GM23338 (cell line): ENCODE results near the gene U2AF1L4. TPM values are rescaled to one million over a fixed set of nuclear protein-coding genes. Genes with fewer than 3 reads are reported as not detected.

ENCODE experiments used
- ATAC-seq: fragments of 200-7000 bp; cut with Tn5 transposase; 3 replicates; pipeline ENCODE4 v1.9.1; 2020
- DNase-seq: peaks from one replicate; pipeline ENCODE4 v3.0.0-alpha.2; 2015; ENCODE audit warnings: low spot score
- H2AFZ ChIP-seq: fragments of 200-600 bp; sonication (generic); 2 replicates; pipeline ENCODE4 v1.8.0; 2016; ENCODE audit warnings: antibody characterized with exemption, mild to moderate bottlenecking, moderate library complexity
- H3F3A ChIP-seq: fragments of 200-600 bp; sonication (generic); replicated peaks from 2 replicates; pipeline ENCODE4 v1.8.0; 2017; ENCODE audit warnings: antibody characterized with exemption, mixed run types, low read depth
- H3K27ac ChIP-seq: fragments of 200-600 bp; sonication (generic); 2 replicates; pipeline ENCODE4 v1.6.1; 2016; ENCODE audit warnings: low read depth
- H3K27me3 ChIP-seq: fragments of 200-600 bp; sonication (generic); 2 replicates; pipeline ENCODE4 v1.8.0; 2016; ENCODE audit warnings: mild to moderate bottlenecking, mixed run types, moderate library complexity; ENCODE audit not compliant: insufficient read depth
- H3K36me3 ChIP-seq: fragments of 200-600 bp; sonication (generic); 2 replicates; pipeline ENCODE4 v1.8.0; 2016; ENCODE audit warnings: mild to moderate bottlenecking; ENCODE audit not compliant: insufficient read depth
- H3K4me1 ChIP-seq: fragments of 200-600 bp; sonication (generic); 2 replicates; pipeline ENCODE4 v1.8.0; 2016; ENCODE audit warnings: mild to moderate bottlenecking, moderate library complexity; ENCODE audit not compliant: insufficient read depth
- H3K4me2 ChIP-seq: fragments of 200-600 bp; sonication (generic); 2 replicates; pipeline ENCODE4 v1.7.1; 2017; ENCODE audit warnings: mixed run types
- H3K4me3 ChIP-seq: fragments of 200-600 bp; sonication (generic); 2 replicates; pipeline ENCODE4 v1.6.1; 2016; ENCODE audit warnings: mixed run types
- H3K79me2 ChIP-seq: fragments of 200-600 bp; sonication (generic); replicated peaks from 2 replicates; pipeline ENCODE4 v1.8.0; 2017; ENCODE audit warnings: mild to moderate bottlenecking; ENCODE audit not compliant: insufficient read depth
- H3K9me2 ChIP-seq: fragments of 200-600 bp; sonication (generic); 2 replicates; pipeline ENCODE4 v1.8.0; 2017; ENCODE audit not compliant: insufficient read depth
- H4K20me1 ChIP-seq: fragments of 200-600 bp; sonication (generic); replicated peaks from 2 replicates; pipeline ENCODE4 v1.8.0; 2017; ENCODE audit warnings: mild to moderate bottlenecking; ENCODE audit not compliant: insufficient read depth
- H3K27ac Mint-ChIP-seq: 2 replicates; pipeline ENCODE4 v1.8.0; 2020; ENCODE audit warnings: inconsistent platforms, mild to moderate bottlenecking, moderate library complexity, mixed read lengths
- H3K27me3 Mint-ChIP-seq: 3 replicates; pipeline ENCODE4 v1.8.0; 2022; ENCODE audit warnings: low read depth, mild to moderate bottlenecking, moderate library complexity, mixed read lengths, inconsistent platforms; ENCODE audit not compliant: insufficient read depth, poor library complexity
- H3K36me3 Mint-ChIP-seq: 3 replicates; pipeline ENCODE4 v1.8.0; 2021; ENCODE audit warnings: low read depth, mild to moderate bottlenecking, inconsistent platforms, moderate library complexity, mixed read lengths
- H3K4me1 Mint-ChIP-seq: 3 replicates; pipeline ENCODE4 v1.8.0; 2020; ENCODE audit warnings: mild to moderate bottlenecking, inconsistent platforms, mixed read lengths
- H3K4me3 Mint-ChIP-seq: 3 replicates; pipeline ENCODE4 v1.8.0; 2021; ENCODE audit warnings: moderate library complexity, mild to moderate bottlenecking, inconsistent platforms, mixed read lengths
- H3K9me3 Mint-ChIP-seq: 3 replicates; pipeline ENCODE4 v1.8.0; 2020; ENCODE audit warnings: moderate library complexity, mild to moderate bottlenecking, inconsistent platforms, mixed read lengths
- CREB1 ChIP-seq: fragments of 250-450 bp; sonication (Bioruptor Pico); IDR thresholded peaks from 2 replicates; pipeline ENCODE4 v1.5.0; 2020; ENCODE audit warnings: low read depth, mild to moderate bottlenecking, moderate library complexity
- CTCF ChIP-seq, 2 experiments: fragments of 200-600 bp in 1 of 2; sonication (generic) in 1 of 2; conservative IDR thresholded peaks; 2 replicates each; pipeline versions ENCODE4 v1.5.1 to v1.6.1; 2016 to 2017; ENCODE audit warnings: antibody characterized with exemption in 2 of 2, low read depth in 2 of 2, mild to moderate bottlenecking in 2 of 2, moderate library complexity in 1 of 2
- ETS1 ChIP-seq: IDR thresholded peaks from 2 replicates; pipeline ENCODE4 v1.6.1; 2016; ENCODE audit warnings: antibody characterized with exemption
- EZH2 ChIP-seq: fragments of 200-600 bp; sonication (generic); IDR thresholded peaks from one replicate; pipeline ENCODE4 v1.8.0; 2017; ENCODE audit warnings: antibody characterized with exemption, mild to moderate bottlenecking, low read depth; ENCODE audit not compliant: unreplicated experiment
- EZH2phosphoT487 ChIP-seq: fragments of 200-600 bp; sonication (generic); IDR thresholded peaks from one replicate; pipeline ENCODE4 v1.8.1; 2018; ENCODE audit warnings: antibody characterized with exemption; ENCODE audit not compliant: unreplicated experiment
- JUNB ChIP-seq: IDR thresholded peaks from one replicate; pipeline ENCODE4 v1.6.1; 2016; ENCODE audit warnings: antibody characterized with exemption; ENCODE audit not compliant: unreplicated experiment
- NANOG ChIP-seq: IDR thresholded peaks from 2 replicates; pipeline ENCODE4 v1.6.1; 2016; ENCODE audit warnings: antibody characterized with exemption, borderline replicate concordance
- POLR2AphosphoS5 ChIP-seq: IDR thresholded peaks from 2 replicates; pipeline ENCODE4 v1.6.1; 2016; ENCODE audit warnings: antibody characterized with exemption, low read depth
- REST ChIP-seq: IDR thresholded peaks from one replicate; pipeline ENCODE4 v1.6.1; 2018; ENCODE audit warnings: antibody characterized with exemption; ENCODE audit not compliant: unreplicated experiment
- STAT1 ChIP-seq: IDR thresholded peaks from one replicate; pipeline ENCODE4 v1.6.1; 2016; ENCODE audit warnings: antibody characterized with exemption; ENCODE audit not compliant: unreplicated experiment
- ZNF114 ChIP-seq: fragments of 250-450 bp; sonication (Bioruptor Pico); IDR thresholded peaks from 2 replicates; pipeline ENCODE4 v1.5.0; 2020; ENCODE audit warnings: mild to moderate bottlenecking, moderate library complexity
- ZNF331 ChIP-seq: fragments of 250-450 bp; sonication (Bioruptor Pico); IDR thresholded peaks from 2 replicates; pipeline ENCODE4 v1.5.0; 2020; ENCODE audit warnings: low read depth, mild to moderate bottlenecking, moderate library complexity
- ZNF462 ChIP-seq: fragments of 250-450 bp; sonication (Bioruptor Pico); IDR thresholded peaks from 2 replicates; pipeline ENCODE4 v1.5.0; 2020; ENCODE audit warnings: mild to moderate bottlenecking, moderate library complexity
- polyA plus RNA-seq: library from polyadenylated mRNA; unstranded; fragments of >200 nt; fragmentation: Nextera tagmentation; extraction: Ambion mirVana; gene quantifications from 2 replicates; pipeline ENCODE4 v1.2.1, GENCODE V29; 2016
- total RNA-seq: library from RNA; depleted of rRNA; stranded (reverse); fragments of >200 nt; shearing (Covaris generic); gene quantifications from 2 replicates; pipeline ENCODE4 v1.2.3, GENCODE V29; 2014

U2AF1L4 gene
- total and polyA plus RNA-seq, 2 experiments from 2014 or later: 13.1 to 23.7 TPM

GRCh38 chr19:35764432-35765315 lies 19.5 kb upstream of the U2AF1L4 start:
- peaks cover 10% of the 10 kb centered on the region for H3K4me1 Mint-ChIP-seq
- no peak overlapping the region for H2AFZ ChIP-seq
- no peak for DNase-seq
- peaks cover 2% of the 10 kb centered on the region for H3K79me2 ChIP-seq
- no peak overlapping the region for H3K27ac ChIP-seq
- H3K9me3 Mint-ChIP-seq: no peaks in the 10 kb centered on the region
- no peak for ATAC-seq
- peaks cover 3% of the 10 kb centered on the region; the same call in 1 of the 2 replicates for H4K20me1 ChIP-seq
- H3K4me1 ChIP-seq: peaks cover 8% of the 10 kb centered on the region; the same call in 1 of the 2 replicates
- H3K27me3 ChIP-seq: no peaks in the 10 kb centered on the region
- H3K27ac Mint-ChIP-seq: no peak overlapping the region
- no peak overlapping the region for H3K4me3 Mint-ChIP-seq
- H3K36me3 Mint-ChIP-seq: peaks cover 40% of the 10 kb centered on the region
- H3K9me2 ChIP-seq: no peaks in the 10 kb centered on the region
- H3K36me3 ChIP-seq: peaks cover 6% of the 10 kb centered on the region; the same call in 1 of the 2 replicates
- no peak overlapping the region for H3K4me3 ChIP-seq
- TF ChIP-seq CREB1: no peak
- TF ChIP-seq ZNF331 (CRISPR knock-in tag): no peak
- no peak for TF ChIP-seq EZH2phosphoT487
- no peak for TF ChIP-seq REST
- no peak for TF ChIP-seq ZNF462 (CRISPR knock-in tag)
- no peak for TF ChIP-seq CTCF (conservative IDR thresholded peaks at IDR 0.05; ENCODE audit: low read depth in 2 of 2)
- no peak for TF ChIP-seq ZNF114 (CRISPR knock-in tag)
- TF ChIP-seq ETS1: no peak
- no peak for TF ChIP-seq POLR2AphosphoS5
- TF ChIP-seq STAT1: no peak
- TF ChIP-seq JUNB: no peak
- no peak for TF ChIP-seq NANOG
- no peak for TF ChIP-seq EZH2
- H3K4me2 ChIP-seq: no peak overlapping the region
- H3F3A ChIP-seq: peaks cover 7% of the 10 kb centered on the region; the same call in 1 of the 2 replicates
- H3K27me3 Mint-ChIP-seq: peaks cover 6% of the 10 kb centered on the region
